H1 (cell line): Measurements from ENCODE around the gene SLC2A11. TPM values are rescaled to one million over a fixed set of nuclear protein-coding genes. Genes with fewer than 3 reads are reported as not detected.
A peak's percentile ranks its signal among the peaks of the same experiment; 100 is the strongest.

ENCODE experiments used
- CTCF ChIA-PET: fragments of 300-600 bp; sonication (Branson Sonifier 250); formaldehyde crosslinking; loops from one replicate; lab custom pipeline; 2021; ENCODE audit not compliant: partially characterized antibody; lab: Charles Lee
- POLR2A ChIA-PET: fragments of 300-600 bp; sonication (Branson Sonifier 250); formaldehyde crosslinking; loops from one replicate; lab custom pipeline; 2021; ENCODE audit warnings: inconsistent platforms; ENCODE audit not compliant: partially characterized antibody; lab: Charles Lee
- DNase-seq, 2 experiments: peaks; one replicate each; pipeline versions ENCODE4 v3.0.0 to v3.0.0-alpha.2; 2010 to 2022; ENCODE audit warnings: low spot score in 2 of 2, low read depth in 1 of 2, mixed read lengths in 1 of 2
- FAIRE-seq: peaks from 2 replicates; lab custom pipeline; 2011; peaks lifted over from hg19 to GRCh38; lab: Jason Lieb, UNC
- H2AFZ ChIP-seq: 2 replicates; pipeline ENCODE4 v1.8.1; 2012; ENCODE audit warnings: low read length, inconsistent platforms
- H2AK5ac ChIP-seq: 2 replicates; pipeline ENCODE4 v1.6.1; 2013; ENCODE audit warnings: low read depth, low read length
- H2BK120ac ChIP-seq: replicated peaks from 2 replicates; pipeline ENCODE3; 2013; ENCODE audit warnings: low read depth, low read length, inconsistent platforms
- H2BK12ac ChIP-seq: 2 replicates; pipeline ENCODE4 v1.6.1; 2013; ENCODE audit warnings: low read depth, low read length
- H2BK15ac ChIP-seq: 2 replicates; pipeline ENCODE4 v1.6.1; 2013; ENCODE audit warnings: low read length
- H2BK20ac ChIP-seq: 2 replicates; pipeline ENCODE4 v1.6.1; 2013; ENCODE audit warnings: low read length
- H2BK5ac ChIP-seq: 2 replicates; pipeline ENCODE4 v1.6.1; 2013; ENCODE audit warnings: low read depth, low read length
- H3K14ac ChIP-seq: 2 replicates; pipeline ENCODE4 v1.6.1; 2013; ENCODE audit warnings: inconsistent platforms; ENCODE audit not compliant: insufficient read length
- H3K18ac ChIP-seq: 2 replicates; pipeline ENCODE4 v1.6.1; 2013; ENCODE audit warnings: low read length; ENCODE audit errors: extremely low read depth
- H3K23ac ChIP-seq: 2 replicates; pipeline ENCODE4 v1.6.1; 2013; ENCODE audit warnings: inconsistent platforms; ENCODE audit not compliant: insufficient read length
- H3K23me2 ChIP-seq: 2 replicates; pipeline ENCODE4 v1.6.1; 2013; ENCODE audit warnings: low read depth, low read length
- H3K27ac ChIP-seq: 2 replicates; pipeline ENCODE4 v1.6.1; 2011; ENCODE audit warnings: low read depth, low read length, inconsistent platforms
- H3K27me3 ChIP-seq, 4 experiments: replicated peaks in 1 of 4; 1 replicate in 1 of 4; 2 replicates in 3 of 4; pipeline versions ENCODE4 v1.6.1 to v1.8.1; 2011 to 2013; ENCODE audit warnings: low read length in 3 of 4, mild to moderate bottlenecking in 3 of 4, inconsistent platforms in 2 of 4, mixed read lengths in 2 of 4, moderate library complexity in 1 of 4; ENCODE audit not compliant: control insufficient read depth in 3 of 4, insufficient read depth in 3 of 4; ENCODE audit errors: extremely low read depth in 1 of 4
- H3K36me3 ChIP-seq, 4 experiments: 2 replicates each; pipeline versions ENCODE4 v1.6.1 to v1.8.1; 2011 to 2013; ENCODE audit warnings: mild to moderate bottlenecking in 4 of 4, low read length in 3 of 4, moderate library complexity in 2 of 4, control low read depth in 1 of 4, inconsistent platforms in 1 of 4; ENCODE audit not compliant: insufficient read depth in 4 of 4, control insufficient read depth in 2 of 4
- H3K4ac ChIP-seq: replicated peaks from 2 replicates; pipeline ENCODE3; 2013; ENCODE audit warnings: low read length, low read depth, mixed read lengths, inconsistent platforms; ENCODE audit not compliant: insufficient read length
- H3K4me1 ChIP-seq, 4 experiments: replicated peaks in 1 of 4; 1 replicate in 1 of 4; 2 replicates in 3 of 4; pipeline versions ENCODE4 v1.6.1 to v1.8.1; 2011 to 2013; ENCODE audit warnings: low read length in 3 of 4, inconsistent platforms in 2 of 4, mixed read lengths in 1 of 4; ENCODE audit not compliant: insufficient read depth in 4 of 4, control insufficient read depth in 3 of 4
- H3K4me2 ChIP-seq, 2 experiments: 2 replicates each; pipeline versions ENCODE4 v1.6.1 to v1.8.1; 2011 to 2013; ENCODE audit warnings: low read depth in 2 of 2, low read length in 2 of 2, control low read depth in 1 of 2, inconsistent platforms in 1 of 2, mild to moderate bottlenecking in 1 of 2; ENCODE audit not compliant: insufficient read depth in 1 of 2
- H3K4me3 ChIP-seq, 4 experiments: fragments of 200-600, 300-600 bp in 1 of 4; sonication (generic), shearing (Covaris generic), sonication (Bioruptor Twin) in 1 of 4; 2 replicates each; pipeline versions ENCODE4 v1.5.1 to v1.8.1; 2011 to 2016; ENCODE audit warnings: low read length in 4 of 4, low read depth in 3 of 4, control low read depth in 2 of 4, inconsistent platforms in 2 of 4, mild to moderate bottlenecking in 2 of 4, mixed read lengths in 1 of 4, moderate library complexity in 1 of 4; ENCODE audit not compliant: insufficient read depth in 2 of 4; ENCODE audit errors: extremely low read depth in 1 of 4
- H3K56ac ChIP-seq: replicated peaks from 2 replicates; pipeline ENCODE3; 2013; ENCODE audit warnings: low read depth, mild to moderate bottlenecking, mixed read lengths, low read length, inconsistent platforms; ENCODE audit not compliant: insufficient read length
- H3K79me1 ChIP-seq: 2 replicates; pipeline ENCODE4 v1.6.1; 2013; ENCODE audit warnings: low read depth, low read length, control low read depth
- H3K79me2 ChIP-seq, 2 experiments: 2 replicates each; pipeline versions ENCODE4 v1.6.1 to v1.8.1; 2012 to 2013; ENCODE audit warnings: low read length in 2 of 2, mild to moderate bottlenecking in 2 of 2, inconsistent platforms in 1 of 2; ENCODE audit not compliant: insufficient read depth in 2 of 2, control insufficient read depth in 1 of 2
- H3K9ac ChIP-seq, 4 experiments: replicated peaks in 1 of 4; 1 replicate in 1 of 4; 2 replicates in 3 of 4; pipeline versions ENCODE4 v1.6.1 to v1.8.1; 2011 to 2013; ENCODE audit warnings: low read depth in 3 of 4, low read length in 3 of 4, control low read depth in 2 of 4, mild to moderate bottlenecking in 2 of 4, moderate library complexity in 2 of 4, inconsistent platforms in 1 of 4; ENCODE audit errors: extremely low read depth in 1 of 4
- H3K9me3 ChIP-seq, 2 experiments: 2 replicates each; pipeline versions ENCODE4 v1.6.1 to v1.8.1; 2012 to 2013; ENCODE audit warnings: mild to moderate bottlenecking in 2 of 2, moderate library complexity in 2 of 2, control low read depth in 1 of 2, inconsistent platforms in 1 of 2, low read depth in 1 of 2, low read length in 1 of 2, mixed read lengths in 1 of 2; ENCODE audit not compliant: insufficient read depth in 2 of 2
- H4K20me1 ChIP-seq, 2 experiments: replicated peaks in 1 of 2; 2 replicates each; pipeline versions ENCODE3 to v1.8.1; 2011 to 2013; ENCODE audit warnings: inconsistent platforms in 2 of 2, low read length in 2 of 2, mild to moderate bottlenecking in 1 of 2; ENCODE audit not compliant: insufficient read depth in 2 of 2, control insufficient read depth in 1 of 2
- H4K5ac ChIP-seq: 2 replicates; pipeline ENCODE4 v1.6.1; 2013; ENCODE audit warnings: low read length, low read depth, mixed read lengths, inconsistent platforms; ENCODE audit not compliant: insufficient read length
- H4K8ac ChIP-seq: 2 replicates; pipeline ENCODE4 v1.8.0; 2013; ENCODE audit warnings: mild to moderate bottlenecking, moderate library complexity, low read length, inconsistent platforms; ENCODE audit not compliant: insufficient read depth; ENCODE audit errors: extremely low read depth
- H4K91ac ChIP-seq: replicated peaks from 2 replicates; pipeline ENCODE3; 2013; ENCODE audit warnings: low read length, mixed read lengths, inconsistent platforms; ENCODE audit not compliant: insufficient read length
- ATF2 ChIP-seq: IDR thresholded peaks from 2 replicates; pipeline ENCODE4 v1.6.1; 2012; ENCODE audit warnings: low read length, inconsistent platforms
- BACH1 ChIP-seq: IDR thresholded peaks from 2 replicates; pipeline ENCODE4 v1.6.1; 2012; ENCODE audit warnings: low read length, improper control_type of control experiment
- CBX8 ChIP-seq: fragments of 300-800, 300-1000 bp; sonication (generic); IDR thresholded peaks from 2 replicates; pipeline ENCODE4 v1.7.1; 2016; ENCODE audit warnings: low read depth, low read length, borderline replicate concordance
- EZH2 ChIP-seq: fragments of 200-600 bp; sonication (generic); IDR thresholded peaks from 2 replicates; pipeline ENCODE4 v1.7.1; 2012; ENCODE audit warnings: low read depth, mild to moderate bottlenecking, moderate library complexity, low read length, inconsistent platforms; ENCODE audit not compliant: severe bottlenecking
- GABPA ChIP-seq: IDR thresholded peaks from 2 replicates; pipeline ENCODE4 v1.6.1; 2011; ENCODE audit warnings: mild to moderate bottlenecking, low read length, moderate library complexity, borderline replicate concordance; ENCODE audit not compliant: insufficient read depth
- JUN ChIP-seq: IDR thresholded peaks from 2 replicates; pipeline ENCODE4 v1.6.1; 2011; ENCODE audit warnings: low read depth, mild to moderate bottlenecking, improper control_type of control experiment, low read length
- POLR2AphosphoS5 ChIP-seq: IDR thresholded peaks from 2 replicates; pipeline ENCODE4 v1.6.1; 2011; ENCODE audit warnings: low read depth, low read length
- SP2 ChIP-seq: IDR thresholded peaks from 2 replicates; pipeline ENCODE4 v1.6.1; 2012; ENCODE audit warnings: mild to moderate bottlenecking, low read length, inconsistent platforms
- WGBS, 2 experiments: shearing (Covaris generic) in 1 of 2; methylation state at CpG; one replicate each; pipeline versions ENCODE4 v1.1.6 to v1.1.7; 2013 to 2015; ENCODE audit warnings: low lambda C conversion rate in 2 of 2, mixed read lengths in 2 of 2, inconsistent platforms in 1 of 2, low coverage in 1 of 2, missing lambda C conversion rate in 1 of 2; ENCODE audit not compliant: insufficient replicate concordance in 2 of 2, insufficient coverage in 1 of 2, insufficient read length in 1 of 2; ENCODE audit errors: extremely low coverage in 1 of 2, missing lambda C conversion rate in 1 of 2; 5-methylcytosine and 5-hydroxymethylcytosine counted together
- polyA plus RNA-seq, 7 experiments: library from polyadenylated mRNA; depleted of rRNA in 3 of 7; stranded (reverse) in 5 of 7; unstranded in 2 of 7; fragments of >200 nt in 5 of 7; fragments of 200-250 nt in 2 of 7; gene quantifications; 1 replicate in 5 of 7; 2 replicates in 1 of 7; 4 replicates in 1 of 7; pipeline versions ENCODE4 v1.2.1 to v1.2.3, GENCODE V29; 2011 to 2013; ENCODE audit warnings: missing spikeins in 2 of 7, mixed read lengths in 2 of 7
- total RNA-seq: library from RNA; stranded (reverse); fragmentation: NEBNext Ultra II Directional; extraction: Animal tissue kit (Norgen Biotek cat#: 25700); gene quantifications from 2 replicates; pipeline ENCODE4 v1.2.1, GENCODE V29; 2021

The SLC2A11 gene
- total and polyA plus RNA-seq, 2 of the 8 experiments (the other 6 are each of a cell fraction or from before 2014, with no cell fraction given), result 10.7 to 12.5 TPM

GRCh38 chr22:23826510-23827350 lies 30.9 kb upstream of the SLC2A11 start:
- H3K4ac ChIP-seq, result no peak overlapping the region
- peak overlapping the region; percentile 54 for H4K91ac ChIP-seq
- FAIRE-seq (no peak), DNase-seq (no peak)
- H2BK20ac ChIP-seq, result no peak overlapping the region
- no peaks in the 10 kb centered on the region for H3K9me3 ChIP-seq
- no peak overlapping the region for H3K4me3 ChIP-seq
- H3K9ac ChIP-seq, result peak overlapping the region in 2 of 4 experiments; percentile 29 to 31; a peak in 2 of 7 replicates
- H2BK5ac ChIP-seq, result peak overlapping the region; percentile 96
- no peak overlapping the region for H3K18ac ChIP-seq
- H3K79me2 ChIP-seq, result no peaks in the 10 kb centered on the region; a peak in 1 of 4 replicates
- H2AFZ ChIP-seq, result no peak overlapping the region
- H3K27ac ChIP-seq, result no peak overlapping the region; the same call in 1 of the 2 replicates
- no peaks in the 10 kb centered on the region; a peak in 1 of 7 replicates for H3K27me3 ChIP-seq
- H3K36me3 ChIP-seq, result peaks cover 11 to 55% (median 25%) of the 10 kb centered on the region in 4 experiments; a peak in 7 of 8 replicates
- H4K5ac ChIP-seq, result no peak overlapping the region
- ChIA-PET POLR2A (interaction anchor here (1.4 kb wide), 1 partner anchor 41 kb away, joined by 3 read pairs; no protein-coding TSS in a partner anchor), CTCF (interaction anchor here (0.6 to 2.1 kb wide), 2 partner anchors 22 to 695 kb away, joined by 3 to 14 read pairs; no protein-coding TSS in a partner anchor)
- no peak overlapping the region for H3K56ac ChIP-seq
- no peak overlapping the region for H3K14ac ChIP-seq
- no peaks in the 10 kb centered on the region for H3K4me1 ChIP-seq
- WGBS, 2 experiments, result 86% methylated on average over 14 of the region's 15 CpGs; no CpG with 5 or more reads in 1 of the 2 experiments
- no peak overlapping the region; the same call in 1 of the 2 replicates for H4K8ac ChIP-seq
- H3K23me2 ChIP-seq, result no peaks in the 10 kb centered on the region
- peaks cover 0 to 9% of the 10 kb centered on the region in 2 experiments for H4K20me1 ChIP-seq
- no peak overlapping the region for H3K23ac ChIP-seq
- no peak overlapping the region for H2AK5ac ChIP-seq
- H3K79me1 ChIP-seq, result no peaks in the 10 kb centered on the region; the same call in 1 of the 2 replicates
- 0 out of 2 replicates have a peak overlapping the region, but pooled peaks have one; percentile 9 for H2BK12ac ChIP-seq
- no peak overlapping the region for H2BK15ac ChIP-seq
- H2BK120ac ChIP-seq, result peak overlapping the region; percentile 1
- H3K4me2 ChIP-seq, result no peak overlapping the region
- TF ChIP-seq EZH2 (no peak), POLR2AphosphoS5 (no peak), JUN (no peak), CBX8 (no peak), ATF2 (no peak), SP2 (no peak), BACH1 (no peak), GABPA (no peak)
